PC-3 (cell line): ENCODE measurements around the gene FMNL2. TPM values are rescaled to one million over a fixed set of nuclear protein-coding genes. Genes with fewer than 3 reads are reported as not detected.

Source experiments
- ATAC-seq: fragments of 200-7000 bp; cut with Tn5 transposase; 2 replicates; pipeline ENCODE4 v1.9.1; 2020; ENCODE audit warnings: mild to moderate bottlenecking, moderate library complexity
- BruUV-seq: library from RNA; stranded (reverse); fragments of 400-500 nt; replicated peaks from 2 replicates; lab custom pipeline; 2021; lab: Mats Ljungman, UMichigan
- CTCF ChIA-PET: fragments of 300-600 bp; sonication (Branson Sonifier 250); formaldehyde crosslinking; loops from one replicate; lab custom pipeline; 2022; ENCODE audit warnings: antibody characterized with exemption; lab: Charles Lee
- POLR2A ChIA-PET: fragments of 300-600 bp; sonication (Branson Sonifier 250); formaldehyde crosslinking; loops from one replicate; lab custom pipeline; 2022; ENCODE audit warnings: antibody characterized with exemption; ENCODE audit not compliant: unreplicated experiment; lab: Charles Lee
- DNase-seq: peaks from one replicate; pipeline ENCODE4 v3.0.0-alpha.2; 2015
- H2AFZ ChIP-seq: fragments of 300-600 bp; sonication (generic); 2 replicates; pipeline ENCODE4 v1.6.0; 2016; ENCODE audit warnings: antibody characterized with exemption, low read length
- H3F3A ChIP-seq: fragments of 300-600 bp; sonication (generic); one replicate; pipeline ENCODE4 v1.6.0; 2017; ENCODE audit warnings: antibody characterized with exemption, low read length, control low read depth, mild to moderate bottlenecking; ENCODE audit not compliant: unreplicated experiment
- H3K27ac ChIP-seq: fragments of 300-600 bp; sonication (generic); 2 replicates; pipeline ENCODE4 v1.5.1; 2016; ENCODE audit warnings: mild to moderate bottlenecking, low read length
- H3K27me3 ChIP-seq: fragments of 300-600 bp; sonication (generic); 2 replicates; pipeline ENCODE4 v1.6.1; 2016; ENCODE audit warnings: low read length, mixed read lengths
- H3K36me3 ChIP-seq: fragments of 300-600 bp; sonication (generic); 2 replicates; pipeline ENCODE4 v1.6.1; 2016; ENCODE audit warnings: low read depth, mixed run types, low read length, mixed read lengths
- H3K4me1 ChIP-seq: fragments of 300-600 bp; sonication (generic); 2 replicates; pipeline ENCODE4 v1.5.1; 2016; ENCODE audit warnings: low read length; ENCODE audit not compliant: insufficient read depth
- H3K4me2 ChIP-seq: fragments of 300-600 bp; sonication (generic); 2 replicates; pipeline ENCODE4 v1.6.0; 2016; ENCODE audit warnings: low read length
- H3K4me3 ChIP-seq: fragments of 300-600 bp; sonication (generic); 2 replicates; pipeline ENCODE4 v1.5.1; 2016; ENCODE audit warnings: mild to moderate bottlenecking, low read length, mixed read lengths
- H3K79me2 ChIP-seq: fragments of 300-600 bp; sonication (generic); 2 replicates; pipeline ENCODE4 v1.6.1; 2017; ENCODE audit warnings: low read length, mixed read lengths
- H3K9ac ChIP-seq: fragments of 300-600 bp; sonication (generic); 2 replicates; pipeline ENCODE4 v1.6.0; 2016; ENCODE audit warnings: mild to moderate bottlenecking, low read length
- H3K9me2 ChIP-seq: fragments of 300-600 bp; sonication (generic); replicated peaks from 2 replicates; pipeline ENCODE4 v1.6.1; 2016; ENCODE audit warnings: mixed run types, low read length, mixed read lengths
- H3K9me3 ChIP-seq: fragments of 300-600 bp; sonication (generic); 2 replicates; pipeline ENCODE4 v1.6.1; 2016; ENCODE audit warnings: low read length, mixed read lengths
- H4K20me1 ChIP-seq: fragments of 300-600 bp; sonication (generic); 2 replicates; pipeline ENCODE4 v1.6.1; 2016; ENCODE audit warnings: low read length, mixed read lengths
- EZH2 ChIP-seq: fragments of 300-600 bp; sonication (generic); IDR thresholded peaks from one replicate; pipeline ENCODE4 v1.6.1; 2017; ENCODE audit warnings: antibody characterized with exemption, mild to moderate bottlenecking, low read length; ENCODE audit not compliant: unreplicated experiment
- EZH2phosphoT487 ChIP-seq: fragments of 300-600 bp; sonication (generic); IDR thresholded peaks from 2 replicates; pipeline ENCODE4 v1.6.1; 2018; ENCODE audit warnings: mild to moderate bottlenecking, antibody characterized with exemption, low read length, borderline replicate concordance
- intact Hi-C: fragments of 100-400 bp; cut with micrococcal nuclease; formaldehyde crosslinking; loops from 2 replicates; pipeline ENCODE4 v1.9.0; 2023
- total RNA-seq: library from RNA; depleted of rRNA; stranded (reverse); fragments of >200 nt; gene quantifications from 2 replicates; pipeline ENCODE4 v1.2.3, GENCODE V29; 2014
- TF ChIP-seq, protein P1 (sequence below): fragments of 300-600 bp; sonication (generic); conservative IDR thresholded peaks from 2 replicates; pipeline ENCODE4 v1.5.1; 2017; ENCODE audit warnings: antibody characterized with exemption, low read depth, mild to moderate bottlenecking, low read length

Gene FMNL2
- total RNA-seq, 1 experiment from 2014 or later: 15.8 TPM

DNA sequence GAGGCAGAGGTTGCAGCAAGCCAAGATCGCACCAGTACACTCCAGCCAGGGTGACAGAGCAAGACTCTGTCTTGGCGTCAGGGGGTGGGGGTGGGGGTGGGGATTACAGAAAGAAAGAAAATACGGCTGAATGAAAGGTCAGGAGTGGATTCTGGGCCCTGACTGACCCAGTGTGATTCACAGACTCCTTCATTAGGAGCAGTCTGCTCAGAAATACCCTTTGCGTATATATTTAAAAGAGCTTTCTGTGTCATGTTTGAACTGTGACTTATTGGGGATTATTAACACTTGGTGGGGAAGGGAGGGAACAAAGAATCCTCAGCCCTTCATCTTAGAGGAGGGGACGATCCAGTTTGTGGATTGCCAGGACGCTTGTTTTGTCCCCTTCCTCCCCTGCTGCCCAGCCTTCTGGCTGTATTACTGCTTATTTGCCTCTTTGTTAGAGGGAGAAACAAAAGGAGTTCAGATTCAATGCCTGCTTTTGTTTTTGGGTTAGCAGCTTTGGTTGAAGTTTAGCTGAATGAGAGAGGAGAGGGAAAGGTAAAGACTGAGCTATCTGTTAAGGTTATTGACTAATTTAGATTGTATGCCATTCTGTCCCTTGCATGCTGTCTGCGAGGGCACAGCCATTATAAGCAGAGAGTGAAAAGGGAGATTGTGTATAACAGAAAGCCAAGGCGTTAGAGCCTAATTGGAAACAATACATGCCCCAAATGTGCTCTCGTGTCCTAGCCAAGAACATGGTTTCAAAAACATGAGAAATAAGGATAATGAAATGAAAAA, 118.3 kb downstream of the FMNL2 start:
- Histone ChIP-seq H3K9me2 (no peaks in the 10 kb centered on the region), H3K9ac (no peak overlapping the region), H3K79me2 (peaks cover 24% of the 10 kb centered on the region; the same call in 1 of the 2 replicates), H3F3A (no peaks in the 10 kb centered on the region), H3K9me3 (no peaks in the 10 kb centered on the region), H4K20me1 (no peaks in the 10 kb centered on the region), H3K4me1 (peaks cover 4% of the 10 kb centered on the region; the same call in 1 of the 2 replicates), H2AFZ (no peak overlapping the region), H3K36me3 (no peaks in the 10 kb centered on the region), H3K27ac (no peak overlapping the region), H3K4me2 (no peak overlapping the region), H3K27me3 (no peaks in the 10 kb centered on the region), H3K4me3 (no peak overlapping the region)
- intact Hi-C loops: no loop called here
- DNase-seq (no peak), ATAC-seq (no peak)
- TF ChIP-seq EZH2phosphoT487: no peak
- TF ChIP-seq, protein P1, sequence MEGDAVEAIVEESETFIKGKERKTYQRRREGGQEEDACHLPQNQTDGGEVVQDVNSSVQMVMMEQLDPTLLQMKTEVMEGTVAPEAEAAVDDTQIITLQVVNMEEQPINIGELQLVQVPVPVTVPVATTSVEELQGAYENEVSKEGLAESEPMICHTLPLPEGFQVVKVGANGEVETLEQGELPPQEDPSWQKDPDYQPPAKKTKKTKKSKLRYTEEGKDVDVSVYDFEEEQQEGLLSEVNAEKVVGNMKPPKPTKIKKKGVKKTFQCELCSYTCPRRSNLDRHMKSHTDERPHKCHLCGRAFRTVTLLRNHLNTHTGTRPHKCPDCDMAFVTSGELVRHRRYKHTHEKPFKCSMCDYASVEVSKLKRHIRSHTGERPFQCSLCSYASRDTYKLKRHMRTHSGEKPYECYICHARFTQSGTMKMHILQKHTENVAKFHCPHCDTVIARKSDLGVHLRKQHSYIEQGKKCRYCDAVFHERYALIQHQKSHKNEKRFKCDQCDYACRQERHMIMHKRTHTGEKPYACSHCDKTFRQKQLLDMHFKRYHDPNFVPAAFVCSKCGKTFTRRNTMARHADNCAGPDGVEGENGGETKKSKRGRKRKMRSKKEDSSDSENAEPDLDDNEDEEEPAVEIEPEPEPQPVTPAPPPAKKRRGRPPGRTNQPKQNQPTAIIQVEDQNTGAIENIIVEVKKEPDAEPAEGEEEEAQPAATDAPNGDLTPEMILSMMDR: no peak
- TF ChIP-seq EZH2: no peak
- BruUV-seq: no TSS peak
- POLR2A ChIA-PET: no interaction called here
- CTCF ChIA-PET: no interaction called here

DNA sequence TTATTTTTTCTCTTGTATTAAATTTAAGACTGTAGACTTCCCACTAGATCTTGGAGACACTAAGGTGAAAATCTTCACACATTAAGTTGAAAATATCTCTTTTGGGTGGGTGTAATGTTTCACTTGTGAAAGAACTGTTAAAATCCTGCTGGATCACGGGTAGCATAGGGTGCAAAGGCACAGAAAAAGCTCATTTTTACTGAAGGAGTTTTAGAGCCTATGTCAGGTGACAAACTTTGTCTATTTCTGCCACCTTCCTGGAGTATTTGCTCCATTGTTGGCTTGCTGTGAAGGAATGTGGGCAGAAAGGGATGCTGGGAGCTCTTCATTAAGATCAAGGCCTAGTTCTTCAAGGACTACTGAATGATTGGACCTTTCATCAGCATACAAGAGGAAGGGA, 119.4 kb downstream of the FMNL2 start:
- ChIA-PET POLR2A (no interaction called here), CTCF (no interaction called here)
- Histone ChIP-seq H3K4me1 (peaks cover 4% of the 10 kb centered on the region; the same call in 1 of the 2 replicates), H3K4me2 (no peak overlapping the region), H2AFZ (no peak overlapping the region), H3K36me3 (no peaks in the 10 kb centered on the region), H3K27me3 (no peaks in the 10 kb centered on the region), H3K27ac (no peak overlapping the region), H3K4me3 (no peak overlapping the region), H3K9me3 (no peaks in the 10 kb centered on the region), H3K9me2 (no peaks in the 10 kb centered on the region), H4K20me1 (no peaks in the 10 kb centered on the region), H3K9ac (no peak overlapping the region), H3F3A (no peaks in the 10 kb centered on the region), H3K79me2 (peaks cover 13% of the 10 kb centered on the region; the same call in 1 of the 2 replicates)
- intact Hi-C loops: no loop called here
- no TSS peak for BruUV-seq
- DNase-seq: no peak
- ATAC-seq: no peak
- no peak for TF ChIP-seq EZH2phosphoT487
- TF ChIP-seq EZH2: no peak
- TF ChIP-seq, protein P1: no peak

DNA sequence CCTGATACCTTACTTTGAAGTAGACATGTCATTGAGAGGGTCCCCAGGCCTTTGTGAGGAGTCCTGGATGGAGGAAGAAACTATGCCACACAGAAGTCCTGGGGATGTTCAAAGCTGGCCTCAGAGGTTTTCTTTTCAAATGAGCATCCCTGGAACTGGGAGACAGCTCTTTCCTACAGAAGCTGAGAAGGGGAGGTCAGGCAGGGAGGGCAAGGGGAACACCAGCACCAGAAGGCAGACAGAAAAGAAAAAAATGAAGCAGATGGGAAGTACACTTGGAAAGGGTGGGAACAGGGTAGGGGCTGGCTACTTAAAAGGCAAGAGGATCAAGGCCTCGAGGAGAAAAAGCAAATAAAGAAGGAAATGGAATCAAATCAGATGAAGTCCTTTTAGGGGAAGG, 120.0 kb downstream of the FMNL2 start:
- BruUV-seq: no TSS peak
- H3K36me3 ChIP-seq: no peaks in the 10 kb centered on the region
- H3K27ac ChIP-seq: no peak overlapping the region
- intact Hi-C loops: no loop called here
- no peak for DNase-seq
- H3K4me2 ChIP-seq: no peak overlapping the region
- ChIA-PET CTCF (no interaction called here), POLR2A (no interaction called here)
- no peak overlapping the region for H3K4me3 ChIP-seq
- H3K27me3 ChIP-seq: no peaks in the 10 kb centered on the region
- peaks cover 4% of the 10 kb centered on the region; the same call in 1 of the 2 replicates for H3K4me1 ChIP-seq
- peaks cover 12% of the 10 kb centered on the region; the same call in 1 of the 2 replicates for H3K79me2 ChIP-seq
- H3K9ac ChIP-seq: no peak overlapping the region
- no peaks in the 10 kb centered on the region for H4K20me1 ChIP-seq
- H3K9me3 ChIP-seq: no peaks in the 10 kb centered on the region
- H3F3A ChIP-seq: no peaks in the 10 kb centered on the region
- H2AFZ ChIP-seq: no peak overlapping the region
- TF ChIP-seq, protein P1: no peak
- TF ChIP-seq EZH2phosphoT487 (no peak), EZH2 (no peak)
- no peak for ATAC-seq
- no peaks in the 10 kb centered on the region for H3K9me2 ChIP-seq
